HepG2 (cell line): ENCODE measurements around the gene ARVCF. TPM values are rescaled to one million over a fixed set of nuclear protein-coding genes. Genes with fewer than 3 reads are reported as not detected.

ENCODE experiments used
- AGO2 ChIP-seq: fragments of 200-400 bp; formaldehyde crosslinking; optimal IDR thresholded peaks from 2 replicates; pipeline ENCODE3; 2017; ENCODE audit warnings: mild to moderate bottlenecking, low read depth, low read length, moderate library complexity
- ARHGAP35 ChIP-seq: sonication (generic); formaldehyde crosslinking; IDR thresholded peaks from 2 replicates; pipeline ENCODE4 v1.9.0; 2022; ENCODE audit warnings: mild to moderate bottlenecking, inconsistent platforms, moderate library complexity, missing genetic modification reagents, borderline replicate concordance
- BCL6 ChIP-seq: IDR thresholded peaks from 2 replicates; pipeline ENCODE4 v1.6.1; 2016; ENCODE audit warnings: missing genetic modification reagents, missing compliant biosample characterization
- CCDC6 ChIP-seq: sonication (generic); formaldehyde crosslinking; IDR thresholded peaks from 2 replicates; pipeline ENCODE4 v1.8.1; 2022; ENCODE audit warnings: mild to moderate bottlenecking, missing genetic modification reagents, moderate library complexity
- EED ChIP-seq: sonication (generic); formaldehyde crosslinking; IDR thresholded peaks from 2 replicates; pipeline ENCODE4 v1.5.0; 2020; ENCODE audit warnings: mild to moderate bottlenecking, missing genetic modification reagents
- ELK4 ChIP-seq: sonication (generic); formaldehyde crosslinking; IDR thresholded peaks from 2 replicates; pipeline ENCODE4 v1.9.0; 2021; ENCODE audit warnings: missing genetic modification reagents, borderline replicate concordance
- HMG20A ChIP-seq: IDR thresholded peaks from 2 replicates; pipeline ENCODE4 v1.6.1; 2016; ENCODE audit warnings: borderline replicate concordance
- MXI1 ChIP-seq: IDR thresholded peaks from 3 replicates; pipeline ENCODE4 v1.6.1; 2012; ENCODE audit warnings: low read depth, low read length, inconsistent platforms, borderline replicate concordance
- NKX3-1 ChIP-seq: sonication (generic); formaldehyde crosslinking; IDR thresholded peaks from 2 replicates; pipeline ENCODE4 v1.5.0; 2020; ENCODE audit warnings: missing genetic modification reagents
- RNF2 ChIP-seq: fragments of 450-650 bp; conservative IDR thresholded peaks from 2 replicates; pipeline ENCODE4 v1.6.1; 2016; ENCODE audit warnings: low read depth
- TEF ChIP-seq: sonication (generic); formaldehyde crosslinking; IDR thresholded peaks from 2 replicates; pipeline ENCODE4 v1.5.0; 2020; ENCODE audit warnings: missing genetic modification reagents
- THYN1 ChIP-seq: sonication (generic); formaldehyde crosslinking; IDR thresholded peaks from 2 replicates; pipeline ENCODE4 v1.8.1; 2023; ENCODE audit warnings: low read depth, mild to moderate bottlenecking, moderate library complexity, missing genetic modification reagents, borderline replicate concordance
- TP53 ChIP-seq: sonication (generic); formaldehyde crosslinking; conservative IDR thresholded peaks from 2 replicates; pipeline ENCODE4 v1.4.0; 2020; ENCODE audit warnings: missing genetic modification reagents
- ZFX ChIP-seq: sonication (generic); formaldehyde crosslinking; IDR thresholded peaks from 2 replicates; pipeline ENCODE4 v1.4.0; 2020; ENCODE audit warnings: mild to moderate bottlenecking, low read depth, missing genetic modification reagents, moderate library complexity
- ZNF335 ChIP-seq: sonication (generic); formaldehyde crosslinking; IDR thresholded peaks from 2 replicates; pipeline ENCODE4 v1.4.0; 2020; ENCODE audit warnings: missing genetic modification reagents
- ZNF597 ChIP-seq: sonication (generic); formaldehyde crosslinking; IDR thresholded peaks from 2 replicates; pipeline ENCODE4 v1.5.0; 2020; ENCODE audit warnings: missing genetic modification reagents
- ZNF7 ChIP-seq: IDR thresholded peaks from 2 replicates; pipeline ENCODE4 v1.6.1; 2016; ENCODE audit warnings: missing biosample characterization, missing genetic modification reagents
- ZXDC ChIP-seq: sonication (generic); formaldehyde crosslinking; IDR thresholded peaks from 2 replicates; pipeline ENCODE4 v1.5.0; 2020; ENCODE audit warnings: mild to moderate bottlenecking, missing genetic modification reagents
- polyA plus RNA-seq, 8 experiments: library from polyadenylated mRNA; depleted of rRNA in 3 of 8; stranded (reverse) in 7 of 8; unstranded in 1 of 8; fragments of >200 nt; fragmentation: Illumina TruSeq in 4 of 8; extraction: Trizol in 4 of 8; gene quantifications; 2 replicates each; pipeline versions ENCODE4 v1.2.1 to v1.2.3, GENCODE V29; 2011 to 2016; ENCODE audit warnings: low read depth in 4 of 8, missing spikeins in 1 of 8, mixed read lengths in 1 of 8; ENCODE audit not compliant: insufficient read depth in 1 of 8
- total RNA-seq, 5 experiments: library from RNA; depleted of rRNA; stranded (reverse); fragments of >200 nt; fragmentation: Illumina TruSeq; extraction: Trizol; gene quantifications; 2 replicates each; pipeline ENCODE4 v1.2.3, GENCODE V29; 2016; ENCODE audit warnings: low read depth in 1 of 5
- TF ChIP-seq, protein P1 (sequence below): sonication (generic); formaldehyde crosslinking; IDR thresholded peaks from 2 replicates; pipeline ENCODE4 v1.8.0; 2022; ENCODE audit warnings: missing genetic modification reagents, mild to moderate bottlenecking, moderate library complexity, borderline replicate concordance
- TF ChIP-seq, protein P2 (sequence below): sonication (generic); formaldehyde crosslinking; IDR thresholded peaks from 2 replicates; pipeline ENCODE4 v1.4.0; 2020; ENCODE audit warnings: missing genetic modification reagents

ARVCF gene
- total and polyA plus RNA-seq, 2 of the 13 experiments (the other 11 are each of a cell fraction or from before 2014, with no cell fraction given) = 16.4 to 17.7 TPM

GRCh38 chr22:19970479-19971275 lies 45.9 kb downstream of the ARVCF start (continued):
- TF ChIP-seq, protein P1, sequence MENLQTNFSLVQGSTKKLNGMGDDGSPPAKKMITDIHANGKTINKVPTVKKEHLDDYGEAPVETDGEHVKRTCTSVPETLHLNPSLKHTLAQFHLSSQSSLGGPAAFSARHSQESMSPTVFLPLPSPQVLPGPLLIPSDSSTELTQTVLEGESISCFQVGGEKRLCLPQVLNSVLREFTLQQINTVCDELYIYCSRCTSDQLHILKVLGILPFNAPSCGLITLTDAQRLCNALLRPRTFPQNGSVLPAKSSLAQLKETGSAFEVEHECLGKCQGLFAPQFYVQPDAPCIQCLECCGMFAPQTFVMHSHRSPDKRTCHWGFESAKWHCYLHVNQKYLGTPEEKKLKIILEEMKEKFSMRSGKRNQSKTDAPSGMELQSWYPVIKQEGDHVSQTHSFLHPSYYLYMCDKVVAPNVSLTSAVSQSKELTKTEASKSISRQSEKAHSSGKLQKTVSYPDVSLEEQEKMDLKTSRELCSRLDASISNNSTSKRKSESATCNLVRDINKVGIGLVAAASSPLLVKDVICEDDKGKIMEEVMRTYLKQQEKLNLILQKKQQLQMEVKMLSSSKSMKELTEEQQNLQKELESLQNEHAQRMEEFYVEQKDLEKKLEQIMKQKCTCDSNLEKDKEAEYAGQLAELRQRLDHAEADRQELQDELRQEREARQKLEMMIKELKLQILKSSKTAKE (CRISPR knock-in tag) = peak; percentile 84
- no peak for TF ChIP-seq TEF (CRISPR knock-in tag)
- peak; percentile 81 for TF ChIP-seq ZNF335 (CRISPR knock-in tag)
- TF ChIP-seq ZFX (CRISPR knock-in tag) = peak; percentile 73
- peak; percentile 44 for TF ChIP-seq AGO2
- no peak for TF ChIP-seq TP53 (CRISPR knock-in tag)
- TF ChIP-seq ZXDC (CRISPR knock-in tag) = no peak
- no peak for TF ChIP-seq ZNF597
- TF ChIP-seq BCL6 (CRISPR knock-in tag) = 0 out of 2 replicates have a peak, but pooled peaks have one; percentile 14
- TF ChIP-seq NKX3-1 (CRISPR knock-in tag) = no peak
- TF ChIP-seq EED (CRISPR knock-in tag) = peak; percentile 90; the same call in 1 of the 2 replicates
- no peak for TF ChIP-seq ZNF7 (CRISPR knock-in tag)
- TF ChIP-seq CCDC6 (CRISPR knock-in tag) = peak; percentile 71; the same call in 1 of the 2 replicates
- TF ChIP-seq MXI1 = peak; percentile 37; the same call in 1 of the 3 replicates
- TF ChIP-seq ARHGAP35 (CRISPR knock-in tag) = 0 out of 2 replicates have a peak, but pooled peaks have one; percentile 58
- TF ChIP-seq THYN1 (CRISPR knock-in tag) = no peak
- peak; percentile 42; the same call in 1 of the 2 replicates for TF ChIP-seq HMG20A (CRISPR knock-in tag)
- TF ChIP-seq ELK4 = no peak
- TF ChIP-seq RNF2 = no peak
- TF ChIP-seq, protein P2, sequence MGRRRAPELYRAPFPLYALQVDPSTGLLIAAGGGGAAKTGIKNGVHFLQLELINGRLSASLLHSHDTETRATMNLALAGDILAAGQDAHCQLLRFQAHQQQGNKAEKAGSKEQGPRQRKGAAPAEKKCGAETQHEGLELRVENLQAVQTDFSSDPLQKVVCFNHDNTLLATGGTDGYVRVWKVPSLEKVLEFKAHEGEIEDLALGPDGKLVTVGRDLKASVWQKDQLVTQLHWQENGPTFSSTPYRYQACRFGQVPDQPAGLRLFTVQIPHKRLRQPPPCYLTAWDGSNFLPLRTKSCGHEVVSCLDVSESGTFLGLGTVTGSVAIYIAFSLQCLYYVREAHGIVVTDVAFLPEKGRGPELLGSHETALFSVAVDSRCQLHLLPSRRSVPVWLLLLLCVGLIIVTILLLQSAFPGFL (CRISPR knock-in tag) = no peak
